HepG2 (cell line): ENCODE data around the gene S100A5. TPM values are rescaled to one million over a fixed set of nuclear protein-coding genes. Genes with fewer than 3 reads are reported as not detected.

Experiments used
- ATAC-seq: fragments of 200-7000 bp; cut with Tn5 transposase; 3 replicates; pipeline ENCODE4 v1.9.1; 2020; ENCODE audit warnings: mild to moderate bottlenecking, moderate library complexity
- BruUV-seq: library from RNA; stranded (reverse); fragments of 400-500 nt; replicated peaks from 2 replicates; lab custom pipeline; 2021; lab: Mats Ljungman, UMichigan
- CTCF ChIA-PET: fragments of 300-600 bp; formaldehyde crosslinking; extraction: SDS; loops from one replicate; lab custom pipeline; 2021; ENCODE audit warnings: low total read pairs, inconsistent platforms, low intra/inter-chr PET ratio; lab: Yijun Ruan, JAX
- POLR2A ChIA-PET: fragments of 350-600 bp; sonication (Branson Sonifier 250); formaldehyde crosslinking; loops from one replicate; lab custom pipeline; 2020; ENCODE audit warnings: antibody characterized with exemption, inconsistent platforms; lab: Yijun Ruan, JAX
- DNase-seq: peaks from one replicate; pipeline ENCODE4 v3.0.0-alpha.2; 2015; ENCODE audit warnings: low spot score
- FAIRE-seq: peaks from 3 replicates; lab custom pipeline; 2011; peaks lifted over from hg19 to GRCh38; lab: Jason Lieb, UNC
- H2AFZ ChIP-seq: one replicate; pipeline ENCODE4 v1.6.1; 2011; ENCODE audit warnings: low read length, inconsistent platforms
- H3K27ac ChIP-seq: fragments of 300-600 bp; 3 replicates; pipeline ENCODE4 v1.8.0; 2011; ENCODE audit warnings: mixed run types, mild to moderate bottlenecking, mixed read lengths, low read length, inconsistent platforms; ENCODE audit not compliant: insufficient read depth; ENCODE audit errors: extremely low read length
- H3K27me3 ChIP-seq, 2 experiments: fragments of 200-600 bp in 1 of 2; 2 replicates in 1 of 2; 3 replicates in 1 of 2; pipeline versions ENCODE4 v1.6.0 to v1.8.0; 2011; ENCODE audit warnings: low read length in 2 of 2, mild to moderate bottlenecking in 2 of 2, moderate library complexity in 2 of 2, inconsistent platforms in 1 of 2; ENCODE audit not compliant: insufficient read depth in 2 of 2, control insufficient read depth in 1 of 2
- H3K36me3 ChIP-seq, 2 experiments: fragments of 200-600 bp in 1 of 2; replicated peaks in 1 of 2; 2 replicates in 1 of 2; 3 replicates in 1 of 2; pipeline versions ENCODE4 v1.5.1 to v1.8.0; 2011; ENCODE audit warnings: low read length in 2 of 2, inconsistent platforms in 1 of 2; ENCODE audit not compliant: insufficient read depth in 2 of 2, control insufficient read depth in 1 of 2
- H3K4me1 ChIP-seq: 2 replicates; pipeline ENCODE4 v1.5.1; 2012; ENCODE audit warnings: low read length, inconsistent platforms; ENCODE audit not compliant: insufficient read depth
- H3K4me2 ChIP-seq: 2 replicates; pipeline ENCODE4 v1.6.0; 2011; ENCODE audit warnings: low read depth, low read length, inconsistent platforms
- H3K4me3 ChIP-seq, 3 experiments: fragments of 200-600 bp in 1 of 3; sonication (generic), shearing (Covaris generic) in 1 of 3; replicated peaks in 1 of 3; 2 replicates each; pipeline ENCODE4 v1.5.1; 2011 to 2016; ENCODE audit warnings: low read length in 3 of 3, inconsistent platforms in 2 of 3, low read depth in 2 of 3, mild to moderate bottlenecking in 2 of 3, control low read depth in 1 of 3, mixed read lengths in 1 of 3; ENCODE audit not compliant: insufficient read depth in 1 of 3
- H3K79me2 ChIP-seq: one replicate; pipeline ENCODE4 v1.6.1; 2011; ENCODE audit warnings: low read length, inconsistent platforms; ENCODE audit not compliant: insufficient read depth
- H3K9ac ChIP-seq: 2 replicates; pipeline ENCODE4 v1.6.0; 2011; ENCODE audit warnings: mild to moderate bottlenecking, low read depth, low read length, inconsistent platforms; ENCODE audit not compliant: insufficient read depth
- H3K9me3 ChIP-seq: 2 replicates; pipeline ENCODE4 v1.5.1; 2012; ENCODE audit warnings: mild to moderate bottlenecking, low read length
- H4K20me1 ChIP-seq: 2 replicates; pipeline ENCODE4 v1.6.0; 2011; ENCODE audit warnings: inconsistent platforms, mild to moderate bottlenecking, low read length, moderate library complexity; ENCODE audit not compliant: insufficient read depth
- ARNT2 ChIP-seq: sonication (generic); formaldehyde crosslinking; IDR thresholded peaks from 2 replicates; pipeline ENCODE4 v1.8.0; 2022; ENCODE audit warnings: mild to moderate bottlenecking, low read depth, missing genetic modification reagents, moderate library complexity
- ISX ChIP-seq: sonication (generic); formaldehyde crosslinking; conservative IDR thresholded peaks from 2 replicates; pipeline ENCODE4 v1.5.0; 2020; ENCODE audit warnings: missing genetic modification reagents
- LCORL ChIP-seq, 2 experiments: fragments of 450-650 bp in 1 of 2; sonication (generic) in 1 of 2; formaldehyde crosslinking in 1 of 2; IDR thresholded peaks; 2 replicates each; pipeline versions ENCODE4 v1.5.0 to v1.6.1; 2017 to 2020; ENCODE audit warnings: antibody characterized with exemption in 1 of 2, missing genetic modification reagents in 1 of 2
- NFATC3 ChIP-seq: sonication (generic); formaldehyde crosslinking; IDR thresholded peaks from 2 replicates; pipeline ENCODE4 v1.5.1; 2020; ENCODE audit warnings: mild to moderate bottlenecking, missing genetic modification reagents
- SMARCC2 ChIP-seq: fragments of 450-650 bp; IDR thresholded peaks from 2 replicates; pipeline ENCODE4 v1.6.1; 2017; ENCODE audit warnings: antibody characterized with exemption, mild to moderate bottlenecking
- TEAD3 ChIP-seq: optimal IDR thresholded peaks from 2 replicates; pipeline ENCODE3; 2016; ENCODE audit warnings: borderline replicate concordance
- ZNF816 ChIP-seq: sonication (generic); formaldehyde crosslinking; IDR thresholded peaks from 2 replicates; pipeline ENCODE4 v1.8.0; 2022; ENCODE audit warnings: missing genetic modification reagents, mild to moderate bottlenecking, borderline replicate concordance
- WGBS: methylation state at CpG from one replicate; pipeline ENCODE4 v1.1.6; 2017; ENCODE audit warnings: low lambda C conversion rate; 5-methylcytosine and 5-hydroxymethylcytosine counted together
- in situ Hi-C: cut with HindIII; loops from 2 replicates; pipeline ENCODE4 v1.10.0; 2017; ENCODE audit warnings: low pct_unique_long_range_greater_than_20kb; ENCODE audit not compliant: extremely low pct_ligation_motif_present
- intact Hi-C: fragments of 100-400 bp; cut with micrococcal nuclease; formaldehyde crosslinking; loops from one replicate; pipeline ENCODE4 v1.10.0; 2022; ENCODE audit not compliant: unreplicated experiment
- polyA plus RNA-seq, 8 experiments: library from polyadenylated mRNA; depleted of rRNA in 3 of 8; stranded (reverse) in 7 of 8; unstranded in 1 of 8; fragments of >200 nt; fragmentation: Illumina TruSeq in 4 of 8; extraction: Trizol in 4 of 8; gene quantifications; 2 replicates each; pipeline versions ENCODE4 v1.2.1 to v1.2.3, GENCODE V29; 2011 to 2016; ENCODE audit warnings: low read depth in 4 of 8, missing spikeins in 1 of 8, mixed read lengths in 1 of 8; ENCODE audit not compliant: insufficient read depth in 1 of 8
- total RNA-seq, 5 experiments: library from RNA; depleted of rRNA; stranded (reverse); fragments of >200 nt; fragmentation: Illumina TruSeq; extraction: Trizol; gene quantifications; 2 replicates each; pipeline ENCODE4 v1.2.3, GENCODE V29; 2016; ENCODE audit warnings: low read depth in 1 of 5
- TF ChIP-seq, protein P1 (sequence below): sonication (generic); formaldehyde crosslinking; IDR thresholded peaks from 2 replicates; pipeline ENCODE4 v1.4.0; 2020; ENCODE audit warnings: mild to moderate bottlenecking, missing genetic modification reagents

Gene S100A5
- total and polyA plus RNA-seq, 2 of the 13 experiments (the other 11 are each of a cell fraction or from before 2014, with no cell fraction given): not detected

DNA sequence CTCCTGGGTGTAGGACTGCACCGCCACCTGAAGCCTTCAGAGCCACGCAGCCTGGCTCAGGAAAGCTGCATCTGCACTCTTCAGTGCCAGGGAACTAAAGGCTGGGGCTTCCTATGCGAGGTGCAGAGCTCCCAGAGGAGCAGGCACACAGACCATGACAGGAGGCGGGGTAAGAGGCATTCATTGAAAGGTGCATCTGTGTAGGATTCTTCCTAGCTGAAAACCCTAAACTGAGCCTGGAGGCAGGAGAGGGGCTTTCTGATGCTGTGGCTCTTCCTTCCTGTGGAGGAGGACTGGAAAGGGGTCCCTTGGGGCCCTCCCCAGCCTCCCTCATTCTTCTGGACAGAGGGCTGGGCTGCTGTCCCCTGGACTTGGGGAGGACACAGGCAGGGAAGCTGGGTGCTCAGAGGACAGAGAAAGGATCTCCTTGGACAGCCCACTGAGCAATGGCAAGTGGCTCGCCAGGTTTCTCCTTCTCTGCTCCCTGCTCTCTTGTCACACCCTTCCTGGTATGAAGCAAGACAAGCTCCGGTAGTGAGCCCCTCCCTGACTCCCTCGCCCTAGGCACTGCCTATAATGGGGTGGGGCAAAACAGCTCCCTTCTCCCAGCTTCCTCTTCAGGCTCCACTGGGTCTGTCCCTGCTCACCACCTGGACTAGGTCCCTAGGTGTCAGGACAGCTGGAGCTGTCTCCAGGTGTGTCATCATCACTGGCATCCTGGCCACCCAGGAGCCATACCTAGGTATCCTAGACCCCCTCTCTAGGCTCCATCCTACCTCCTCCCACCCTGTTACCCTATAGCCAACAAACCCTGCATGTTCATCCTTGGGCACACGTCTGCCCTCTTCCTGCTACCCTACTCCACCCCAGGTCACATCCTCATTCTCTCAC lies 25.0 kb downstream of the S100A5 start:
- intact Hi-C loops: no loop called here
- 29% methylated on average over 3 of the region's 8 CpGs for WGBS
- H3K27ac ChIP-seq: no peak overlapping the region
- no peak overlapping the region for H3K4me3 ChIP-seq
- no peaks in the 10 kb centered on the region for H3K79me2 ChIP-seq
- TF ChIP-seq SMARCC2 (no peak), ISX (no peak)
- TF ChIP-seq, all 625 proteins: peak for 0
- DNase-seq (no peak), FAIRE-seq (no peak), ATAC-seq (peak; percentile 42)
- POLR2A ChIA-PET: interaction anchor here (1.0 to 1.3 kb wide), 2 partner anchors 50 to 112 kb away, joined by 3 to 6 read pairs; partner anchors contain the start of genes S100A1 and S100A13
- BruUV-seq: no TSS peak
- in situ Hi-C loops: loop anchor here (10.0 kb wide), 2 partner anchors 229 to 259 kb away; partner anchors contain the start of gene SLC27A3
- no peaks in the 10 kb centered on the region for H3K9me3 ChIP-seq
- H2AFZ ChIP-seq: no peak overlapping the region
- H3K4me1 ChIP-seq: peaks cover 11% of the 10 kb centered on the region; the same call in 1 of the 2 replicates
- no peaks in the 10 kb centered on the region for H3K36me3 ChIP-seq
- CTCF ChIA-PET: no interaction called here
- H3K27me3 ChIP-seq: no peaks in the 10 kb centered on the region; a peak in 3 of 5 replicates
- H3K9ac ChIP-seq: no peak overlapping the region
- H3K4me2 ChIP-seq: no peak overlapping the region
- H4K20me1 ChIP-seq: no peaks in the 10 kb centered on the region

DNA sequence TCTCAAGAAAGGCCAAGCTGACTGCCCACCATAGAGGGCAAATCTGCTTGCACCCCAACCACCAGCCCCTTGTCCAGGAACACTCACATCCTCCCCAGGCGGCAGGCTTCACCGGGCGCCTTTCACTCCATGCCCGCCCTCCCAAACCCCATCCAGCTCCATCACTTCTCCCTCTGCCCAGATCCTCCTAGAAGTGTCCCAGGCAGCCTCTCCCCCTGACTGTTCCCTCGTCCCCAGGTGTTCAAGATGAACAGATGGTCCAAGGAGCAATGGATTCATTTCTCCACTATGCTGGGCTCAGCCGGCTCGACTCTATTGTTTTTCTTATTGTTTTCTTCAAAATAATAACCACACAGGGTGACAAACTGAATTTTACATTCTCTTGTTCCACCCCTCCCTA lies 27.1 kb downstream of the S100A5 start:
- in situ Hi-C loops: loop anchor here (10.0 kb wide), 2 partner anchors 231 to 261 kb away; partner anchors contain the start of gene SLC27A3
- Histone ChIP-seq H3K4me2 (no peak overlapping the region), H3K9me3 (no peaks in the 10 kb centered on the region), H3K4me1 (peaks cover 11% of the 10 kb centered on the region; the same call in 1 of the 2 replicates), H3K36me3 (no peaks in the 10 kb centered on the region), H3K27me3 (no peaks in the 10 kb centered on the region; a peak in 3 of 5 replicates), H3K79me2 (no peaks in the 10 kb centered on the region), H4K20me1 (no peaks in the 10 kb centered on the region), H3K9ac (no peak overlapping the region), H3K4me3 (no peak overlapping the region), H3K27ac (no peak overlapping the region), H2AFZ (no peak overlapping the region)
- ChIA-PET POLR2A (no interaction called here), CTCF (no interaction called here)
- FAIRE-seq (no peak), DNase-seq (no peak), ATAC-seq (no peak)
- 59% methylated on average over 7 of the region's 7 CpGs for WGBS
- TF ChIP-seq ARNT2 (CRISPR knock-in tag) (no peak), LCORL (IDR thresholded peaks at IDR 0.05) (no peak), LCORL (CRISPR knock-in tag; IDR thresholded peaks at IDR 0.05) (no peak), TEAD3 (CRISPR knock-in tag) (no peak), NFATC3 (CRISPR knock-in tag) (no peak), ZNF816 (CRISPR knock-in tag) (no peak)
- TF ChIP-seq, protein P1, sequence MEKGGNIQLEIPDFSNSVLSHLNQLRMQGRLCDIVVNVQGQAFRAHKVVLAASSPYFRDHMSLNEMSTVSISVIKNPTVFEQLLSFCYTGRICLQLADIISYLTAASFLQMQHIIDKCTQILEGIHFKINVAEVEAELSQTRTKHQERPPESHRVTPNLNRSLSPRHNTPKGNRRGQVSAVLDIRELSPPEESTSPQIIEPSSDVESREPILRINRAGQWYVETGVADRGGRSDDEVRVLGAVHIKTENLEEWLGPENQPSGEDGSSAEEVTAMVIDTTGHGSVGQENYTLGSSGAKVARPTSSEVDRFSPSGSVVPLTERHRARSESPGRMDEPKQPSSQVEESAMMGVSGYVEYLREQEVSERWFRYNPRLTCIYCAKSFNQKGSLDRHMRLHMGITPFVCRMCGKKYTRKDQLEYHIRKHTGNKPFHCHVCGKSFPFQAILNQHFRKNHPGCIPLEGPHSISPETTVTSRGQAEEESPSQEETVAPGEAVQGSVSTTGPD (CRISPR knock-in tag): no peak
- intact Hi-C loops: loop anchor here (5.0 kb wide), 1 partner anchor 114 kb away; the partner anchor contains the start of genes S100A1 and S100A13
- no TSS peak for BruUV-seq
